GM18498 (cell line): Measurements from ENCODE around the gene RIMBP2.

ENCODE experiments used
- ATAC-seq: cut with Tn5 transposase; IDR thresholded peaks from one replicate; pipeline ENCODE4 v1.9.1; 2021; ENCODE audit warnings: mild to moderate bottlenecking, moderate library complexity; ENCODE audit not compliant: unreplicated experiment

Gene RIMBP2

DNA sequence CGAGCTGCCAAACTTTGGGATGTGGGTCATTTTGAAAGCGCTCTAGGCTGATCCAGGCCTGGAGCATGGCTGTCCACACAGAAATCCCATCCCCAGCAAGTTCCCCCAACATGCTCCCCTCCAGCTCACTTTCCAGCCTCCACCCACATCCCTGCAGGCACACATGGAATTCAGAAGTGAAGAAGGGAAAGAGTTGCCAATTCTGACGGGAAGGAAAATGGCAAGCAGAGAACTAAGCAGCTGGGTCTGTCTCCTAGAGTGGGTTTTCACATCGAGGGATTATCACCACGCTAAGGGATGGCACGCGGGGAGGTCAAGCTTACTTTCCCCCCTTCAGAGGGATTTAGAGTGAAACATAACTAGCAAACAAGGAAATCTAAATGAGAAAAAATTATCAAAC lies 142.3 kb downstream of the RIMBP2 start:
- ATAC-seq = no peak

DNA sequence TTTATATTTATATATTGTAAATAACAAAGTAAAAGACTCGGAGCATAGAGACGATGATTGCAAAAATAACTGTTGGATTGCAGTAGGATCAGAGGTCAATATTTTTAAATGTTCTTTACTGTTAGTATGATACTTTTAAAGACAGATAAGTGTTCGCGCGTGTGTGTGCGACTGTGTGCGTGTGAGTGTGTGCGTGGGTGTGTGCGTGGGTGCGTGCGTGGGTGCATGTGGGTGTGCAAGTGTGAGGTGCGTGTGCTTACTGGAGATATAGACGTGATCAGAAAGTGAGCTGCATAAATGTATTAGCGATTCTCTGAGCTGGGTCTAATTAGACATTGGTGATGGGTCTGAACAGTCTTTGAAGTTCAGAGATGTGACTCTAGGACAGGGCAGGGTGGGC lies 142.9 kb downstream of the RIMBP2 start:
- no peak for ATAC-seq

DNA sequence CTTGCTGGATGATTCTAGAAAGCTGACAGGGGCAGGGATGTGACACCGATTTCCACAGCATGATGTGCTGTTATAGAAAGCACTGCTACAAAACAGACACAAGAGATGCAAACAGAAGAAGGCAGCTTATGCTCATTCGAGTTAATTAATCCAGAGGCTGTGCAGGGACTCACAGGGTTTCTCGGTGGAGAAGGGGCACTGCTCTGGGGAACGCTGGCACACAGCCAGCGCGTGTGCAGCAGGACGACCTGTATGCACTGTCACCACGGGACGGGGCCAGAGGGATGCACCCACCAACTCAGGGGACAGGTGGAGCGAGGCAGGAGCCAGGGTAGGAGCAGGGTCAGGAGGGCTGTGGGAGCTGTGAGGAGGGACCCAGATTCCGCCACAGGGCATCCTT lies 143.5 kb downstream of the RIMBP2 start:
- ATAC-seq = no peak

DNA sequence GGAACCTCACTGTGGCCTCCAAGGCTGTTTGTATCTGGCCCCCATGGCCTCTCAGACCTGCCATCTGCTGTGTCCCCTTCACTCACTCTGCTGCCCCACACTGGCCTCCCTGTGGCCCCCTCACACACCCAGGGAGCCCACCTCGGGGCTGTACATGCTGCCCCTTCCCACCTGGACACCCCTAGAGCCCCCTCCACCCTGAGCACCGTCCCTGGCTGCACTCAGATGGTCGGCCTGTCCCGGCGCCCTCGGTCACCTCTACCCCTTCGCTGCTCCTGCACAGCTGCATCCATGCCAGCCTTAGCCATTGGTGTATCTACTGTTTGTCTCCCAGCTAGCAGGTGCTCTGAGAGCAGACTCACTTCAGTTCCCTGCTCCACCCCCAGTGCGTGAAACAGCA lies 144.4 kb downstream of the RIMBP2 start:
- no peak for ATAC-seq

DNA sequence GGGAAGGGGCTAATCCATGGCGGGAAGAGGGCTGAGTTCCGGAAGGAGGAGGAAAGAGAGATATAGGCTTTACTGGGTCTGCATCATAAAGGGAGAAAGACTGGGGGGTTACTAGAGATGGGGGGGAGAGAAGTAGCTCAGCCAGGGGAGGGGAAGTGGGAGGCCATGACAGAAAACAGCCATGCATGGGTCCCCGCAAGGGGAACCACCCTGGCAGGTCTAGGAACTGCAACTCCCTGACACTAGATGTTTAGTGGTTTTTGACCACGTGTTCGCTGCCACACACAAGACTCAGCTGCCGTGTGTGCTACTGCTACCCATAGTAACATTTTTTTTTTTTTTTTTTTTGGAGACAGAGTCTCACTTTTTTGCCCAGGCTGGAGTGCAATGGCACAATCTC lies 145.0 kb downstream of the RIMBP2 start:
- ATAC-seq = no peak

DNA sequence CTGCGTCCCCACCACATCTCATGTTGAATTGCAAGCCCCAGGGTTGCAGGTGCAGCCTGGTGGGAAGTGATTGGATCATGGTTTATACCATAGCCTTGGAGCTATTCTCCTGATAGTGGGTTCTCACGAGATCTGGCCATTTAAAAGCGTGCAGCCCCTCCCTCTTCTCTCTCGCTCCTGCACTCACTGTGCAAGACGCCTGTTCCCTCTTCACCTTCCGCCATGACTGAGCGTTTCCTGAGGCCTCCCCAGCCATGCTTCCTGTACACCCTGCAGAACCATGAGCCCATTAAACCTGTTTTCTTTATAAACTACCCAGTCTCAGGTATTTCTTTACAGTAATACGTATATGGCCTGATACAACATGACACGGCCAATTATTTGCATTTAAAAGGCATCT lies 146.6 kb downstream of the RIMBP2 start:
- ATAC-seq = no peak

DNA sequence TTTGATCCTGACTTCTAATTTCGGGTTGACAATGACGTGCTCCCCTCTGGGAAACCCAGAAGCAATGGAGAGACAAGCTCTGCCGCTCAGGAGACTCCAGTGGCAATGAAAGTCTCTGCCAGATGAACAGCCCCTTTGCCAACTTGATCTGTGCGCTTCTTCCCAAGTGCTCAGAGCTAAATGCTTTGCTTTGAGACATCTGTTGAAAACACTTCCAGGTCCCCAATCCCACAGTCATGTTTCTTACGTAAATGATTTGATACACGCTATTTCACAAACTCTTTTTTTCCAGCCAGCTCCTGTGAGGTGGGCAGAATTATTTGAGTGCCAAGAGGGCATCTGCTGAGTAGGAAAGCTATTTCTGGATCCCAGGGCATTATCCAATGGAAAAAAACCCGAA lies 147.6 kb downstream of the RIMBP2 start:
- ATAC-seq = no peak

DNA sequence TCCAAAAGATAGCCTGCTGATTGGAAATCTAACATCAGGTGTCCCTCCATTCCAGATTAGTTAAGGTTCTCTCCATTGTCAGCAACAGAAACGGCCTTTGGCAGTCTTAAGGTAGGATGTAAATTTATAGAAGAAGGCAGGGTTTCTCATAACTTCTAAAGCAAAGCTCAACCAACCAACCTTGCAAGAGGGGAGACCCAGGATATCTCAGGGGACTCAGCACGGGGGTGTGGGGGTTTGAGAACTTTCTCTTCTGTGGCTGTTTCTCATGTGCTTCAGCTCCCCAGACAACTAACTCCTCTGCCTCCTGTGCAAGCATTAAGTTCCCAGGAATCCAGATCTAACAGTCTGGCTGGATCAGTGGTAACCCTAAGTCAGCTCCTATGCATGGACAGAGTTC lies 148.1 kb downstream of the RIMBP2 start:
- ATAC-seq = no peak

DNA sequence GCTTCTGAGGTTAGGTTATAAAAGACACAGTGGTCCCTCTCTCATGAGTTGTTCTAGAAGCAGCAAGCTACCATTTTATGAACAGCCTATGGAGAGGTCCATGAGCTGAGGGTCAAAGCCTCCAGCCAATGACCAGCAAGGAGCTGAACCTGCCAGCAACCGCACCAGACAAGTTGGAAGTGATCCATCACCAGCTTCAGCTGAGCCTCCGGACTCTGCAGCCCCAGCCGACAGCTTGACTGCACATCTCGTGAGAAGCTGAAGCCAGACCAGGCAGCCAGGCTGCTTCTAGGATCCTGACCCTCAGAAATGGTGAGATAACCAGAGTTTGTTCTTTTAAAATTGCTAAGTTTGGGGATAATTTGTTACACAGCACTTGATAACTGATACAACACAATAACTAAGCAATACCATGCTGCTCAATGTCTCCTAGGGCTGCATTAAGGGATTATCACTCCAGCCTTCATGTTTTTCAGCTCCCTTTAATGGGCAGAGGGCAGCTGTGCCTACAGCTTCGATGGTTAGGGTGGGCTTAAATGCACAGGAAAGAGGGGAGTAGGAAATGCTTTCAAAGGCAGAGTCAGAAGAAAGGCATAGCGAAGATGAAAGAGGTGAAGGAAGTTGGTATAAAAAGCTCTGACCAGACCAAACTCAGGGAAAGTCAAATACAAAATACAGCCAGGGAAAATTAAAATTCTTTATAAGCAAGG lies 149.5 kb downstream of the RIMBP2 start:
- no peak for ATAC-seq

DNA sequence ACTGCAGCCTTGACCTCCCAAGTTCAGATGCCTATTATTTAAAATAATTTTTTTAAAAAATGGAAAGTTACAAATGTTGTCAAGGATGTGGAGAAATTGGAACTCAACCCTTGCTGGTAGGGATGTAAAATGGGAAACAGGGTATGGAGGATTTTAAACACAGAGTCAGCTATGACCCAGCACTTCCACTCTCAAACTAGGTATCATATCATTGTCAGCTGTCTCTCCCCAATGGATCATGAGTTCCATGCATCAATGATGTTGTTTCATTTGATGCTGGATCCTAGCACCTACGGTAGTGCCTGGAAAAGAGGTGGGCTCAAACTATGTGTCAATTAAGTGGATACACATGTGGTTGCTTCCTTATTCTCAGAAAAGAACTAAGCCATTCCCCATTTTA lies 150.9 kb downstream of the RIMBP2 start:
- no peak for ATAC-seq

DNA sequence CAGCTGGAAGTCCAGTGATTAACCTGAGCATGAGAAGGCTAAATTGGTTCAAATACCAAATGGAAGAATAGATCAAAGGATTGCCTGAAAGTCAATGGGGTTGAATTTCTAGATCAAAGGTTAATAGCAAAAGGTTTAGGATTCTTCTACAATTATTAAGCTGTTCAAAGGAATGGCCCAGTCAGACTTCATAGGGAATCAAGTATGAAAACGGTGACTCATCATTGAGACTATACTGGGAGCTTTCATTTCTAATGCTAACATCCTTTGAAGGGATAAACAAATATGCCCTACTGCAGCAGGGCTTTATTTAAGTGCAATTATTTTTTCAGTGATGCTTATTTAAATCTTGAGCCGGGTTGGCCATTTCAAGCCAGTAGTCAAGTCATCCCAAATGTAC lies 152.8 kb downstream of the RIMBP2 start:
- no peak for ATAC-seq

DNA sequence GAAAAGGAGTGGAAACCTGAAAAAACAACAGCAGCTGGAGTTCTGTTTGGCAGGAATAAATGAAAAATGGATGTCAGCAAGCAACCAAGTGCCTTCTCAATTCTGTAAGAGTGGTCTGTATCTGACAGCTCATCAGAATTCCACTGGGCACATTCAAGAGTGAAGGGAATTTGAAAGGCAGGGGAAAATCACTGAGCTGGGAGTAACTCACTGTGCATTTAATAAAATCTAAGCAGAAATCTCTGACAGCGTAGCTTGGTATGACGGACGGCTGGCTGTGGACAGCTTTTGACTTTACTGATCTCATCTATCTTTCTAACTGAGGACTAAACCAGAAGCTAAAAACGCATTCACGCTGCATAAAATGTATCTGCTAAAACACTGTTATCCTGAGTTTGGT lies 153.4 kb downstream of the RIMBP2 start:
- ATAC-seq = no peak

DNA sequence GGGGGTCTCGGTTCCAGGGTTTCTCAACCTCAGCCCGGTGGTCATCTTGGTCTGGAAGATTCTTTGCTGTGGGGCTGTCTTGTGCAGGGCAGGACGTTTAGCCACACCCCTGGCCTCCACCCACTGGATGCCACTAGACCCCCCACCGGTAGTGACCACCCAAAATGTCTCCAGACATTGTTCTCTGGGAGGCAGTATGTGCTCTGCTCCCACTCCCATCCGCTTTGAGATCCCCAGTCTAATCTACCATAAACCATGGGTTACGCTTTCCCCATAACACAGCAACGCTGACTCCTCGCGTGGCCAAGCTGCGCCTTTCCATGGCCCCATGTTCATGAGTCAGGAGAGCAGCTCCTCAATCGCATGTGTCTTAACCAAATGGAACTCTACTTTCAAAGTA lies 155.8 kb downstream of the RIMBP2 start:
- ATAC-seq = no peak

DNA sequence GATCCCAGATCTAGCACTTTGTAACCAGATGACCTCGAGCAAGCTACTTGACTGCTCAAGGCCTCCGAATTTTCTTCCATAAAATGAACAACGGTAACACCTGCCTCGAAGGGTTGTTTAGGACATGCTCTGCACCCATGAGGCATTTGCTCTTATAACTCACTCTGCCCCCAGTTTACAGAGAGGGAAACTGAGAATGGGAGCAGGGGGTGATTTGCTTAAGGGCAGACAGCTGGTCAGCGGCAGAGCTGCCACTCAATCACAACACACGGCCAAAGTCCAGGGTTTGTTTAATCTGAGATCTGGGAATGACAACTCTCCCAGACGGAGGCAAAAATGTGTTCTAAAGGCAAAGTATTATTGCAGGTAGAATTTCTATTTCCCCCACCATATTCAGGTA lies 156.3 kb downstream of the RIMBP2 start:
- ATAC-seq = no peak

DNA sequence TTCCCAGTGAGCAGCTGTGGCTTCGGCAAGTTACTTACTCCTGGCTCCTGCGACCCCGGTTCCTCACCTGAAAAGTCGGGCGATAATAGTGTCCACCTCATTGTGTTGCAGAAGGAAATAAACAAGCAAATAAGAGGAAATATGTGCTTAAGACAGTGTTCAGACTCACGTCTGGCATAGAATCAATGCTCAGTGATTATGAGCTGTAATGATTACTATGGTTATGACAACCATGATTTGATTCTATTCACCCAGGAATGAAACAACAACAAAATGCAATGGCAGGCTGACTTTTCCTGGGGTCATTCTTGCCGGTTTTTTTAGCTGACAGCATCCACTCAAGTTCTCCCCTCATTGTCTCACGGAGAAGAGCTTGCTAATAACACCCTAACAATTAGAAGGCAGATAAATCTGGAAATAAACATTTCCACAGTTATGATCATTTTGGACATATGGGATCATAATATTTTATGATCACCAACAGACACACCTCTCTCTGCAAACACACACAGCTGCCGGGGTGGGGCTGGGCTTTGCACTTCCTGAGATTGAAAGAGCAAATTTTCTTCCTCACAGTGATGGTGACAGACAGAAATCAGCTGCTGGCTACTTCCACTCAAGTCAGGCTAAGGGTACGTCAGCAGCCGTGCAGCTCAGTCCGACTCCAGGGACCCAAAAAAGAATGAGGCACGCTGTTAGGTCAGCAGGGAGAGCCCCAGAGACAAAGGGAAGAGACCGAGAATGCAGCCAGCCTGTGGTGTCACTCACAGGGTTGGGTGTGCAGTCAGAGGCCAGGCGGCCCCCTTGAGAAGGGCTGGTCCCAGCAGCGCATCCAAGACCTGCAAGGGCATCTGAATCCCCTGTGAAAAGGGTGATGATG lies 158.0 kb downstream of the RIMBP2 start:
- no peak for ATAC-seq

DNA sequence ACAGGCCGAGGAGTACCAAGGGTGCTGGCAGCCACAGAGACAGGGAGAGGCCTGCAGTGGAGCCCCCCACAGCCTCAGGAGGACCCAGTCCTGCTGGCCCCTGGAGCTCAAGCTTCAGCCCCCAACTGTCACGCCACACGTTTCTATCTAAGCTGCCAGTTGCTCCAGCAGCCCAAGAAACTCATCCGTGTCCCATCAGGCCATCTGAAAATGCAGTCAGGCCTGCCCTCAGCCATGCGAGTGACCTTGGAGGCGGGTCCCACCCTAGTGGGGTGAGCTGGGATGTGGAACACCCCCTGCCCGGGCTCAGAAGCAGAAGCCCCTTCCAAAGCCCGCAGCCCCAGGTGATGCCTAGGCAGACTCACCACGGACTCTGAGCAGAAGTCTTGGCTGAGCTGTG lies 158.9 kb downstream of the RIMBP2 start:
- no peak for ATAC-seq

DNA sequence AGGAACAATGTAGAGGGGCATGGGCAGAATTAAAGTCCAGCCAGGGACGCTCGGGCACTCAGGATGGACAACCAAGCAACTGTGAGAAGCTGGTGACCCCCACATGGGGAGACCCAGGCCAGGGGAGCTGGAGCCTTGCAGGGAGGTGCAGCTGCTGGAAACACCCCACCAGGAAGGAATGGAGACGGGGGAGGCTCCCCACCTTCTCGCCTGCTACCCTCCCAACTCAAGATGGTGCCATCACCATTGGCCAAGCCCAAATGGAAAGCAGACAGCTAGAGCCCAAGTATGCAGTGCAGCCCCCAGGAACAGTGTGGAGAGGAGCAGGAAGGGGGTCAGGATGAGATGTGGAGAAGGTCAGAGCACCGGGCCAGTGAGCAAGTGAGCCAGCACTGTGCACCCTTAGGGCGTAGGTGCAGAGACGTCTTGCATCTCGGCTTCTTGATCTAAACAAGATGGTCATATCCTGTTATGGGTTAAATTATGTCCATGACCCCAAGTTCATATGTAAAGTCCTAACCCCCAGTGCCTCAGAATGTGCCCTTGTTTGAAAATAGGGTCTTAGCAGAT lies 159.5 kb downstream of the RIMBP2 start:
- ATAC-seq = no peak

DNA sequence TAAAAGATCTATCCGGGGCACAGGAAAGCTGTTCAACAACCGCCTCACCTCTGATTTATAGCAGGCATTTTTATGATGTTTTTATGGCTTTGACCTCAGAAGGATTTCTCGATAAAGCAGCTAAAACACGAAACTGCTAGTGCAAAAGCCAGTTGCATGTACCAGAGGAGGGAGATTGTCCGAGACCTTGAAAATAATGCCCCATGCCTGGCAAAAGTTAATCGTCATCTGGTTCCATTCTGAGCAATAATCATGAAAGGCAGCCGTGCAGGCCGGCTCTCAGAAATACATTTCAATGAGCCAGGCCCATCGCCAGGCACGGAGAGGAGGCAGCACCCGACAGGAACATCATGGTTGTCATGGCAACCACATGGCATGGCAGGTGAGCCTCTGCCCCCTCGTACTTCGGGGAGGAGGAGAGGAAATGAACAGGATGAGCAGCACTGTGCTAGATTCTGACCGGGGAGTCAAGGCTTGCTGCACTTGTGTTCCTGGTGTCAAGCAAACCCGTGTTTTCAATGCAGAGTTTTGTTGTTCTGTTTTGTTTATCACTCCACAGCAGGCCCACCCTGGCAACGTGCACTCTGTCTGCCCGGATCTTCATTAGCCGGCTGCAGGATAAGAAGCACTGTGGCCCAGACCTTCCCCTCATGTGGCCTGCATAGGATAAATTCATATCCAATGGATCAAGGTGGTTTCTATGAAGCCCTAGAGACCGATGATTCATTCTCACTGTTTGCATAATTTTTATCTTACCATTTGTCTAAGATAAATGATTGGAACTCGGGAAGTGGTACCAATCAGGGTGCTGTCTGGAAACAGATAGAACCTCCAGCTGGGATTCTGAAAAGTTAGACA lies 160.2 kb downstream of the RIMBP2 start:
- no peak for ATAC-seq

DNA sequence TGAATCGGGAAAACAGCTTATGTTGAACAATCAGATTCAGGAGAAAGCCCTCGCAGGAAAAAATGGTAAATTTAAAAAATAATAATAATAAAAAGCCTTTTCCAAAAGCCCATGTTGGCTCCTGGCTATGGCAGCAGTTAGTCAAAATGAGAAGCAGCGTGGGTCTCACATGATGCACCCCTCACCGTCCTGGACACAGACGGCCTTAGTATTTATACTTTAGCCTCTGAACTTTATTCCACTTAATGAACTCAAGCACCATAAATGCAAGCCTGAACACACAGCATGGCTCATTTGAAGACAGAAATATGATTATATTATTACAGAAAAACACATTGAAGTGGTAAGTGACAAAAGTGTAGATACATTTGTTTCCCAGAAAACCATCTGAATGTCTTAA lies 160.9 kb downstream of the RIMBP2 start:
- ATAC-seq = no peak

DNA sequence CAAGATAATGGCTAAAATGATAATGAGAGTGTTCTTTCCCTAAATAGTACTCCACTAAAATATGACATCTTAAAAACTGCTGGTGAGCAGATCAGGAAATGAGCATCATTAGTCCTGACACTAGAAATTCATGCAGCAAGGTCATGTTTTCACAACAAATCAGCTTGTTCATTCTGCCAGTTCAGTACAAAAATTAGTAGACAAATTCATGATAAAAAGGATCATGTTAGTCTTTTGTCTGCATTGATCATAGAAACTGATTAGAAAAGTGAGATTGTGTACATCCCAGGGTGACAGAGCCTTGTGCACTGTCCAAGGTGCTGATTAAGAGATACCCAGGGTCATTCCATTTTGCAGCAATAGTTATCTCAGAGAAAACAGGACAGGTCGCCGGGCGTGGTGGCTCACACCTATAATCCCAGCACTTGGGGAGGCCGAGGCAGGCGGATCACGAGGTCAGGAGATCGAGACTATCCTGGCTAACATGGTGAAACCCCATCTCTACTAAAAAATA lies 163.6 kb downstream of the RIMBP2 start:
- no peak for ATAC-seq

DNA sequence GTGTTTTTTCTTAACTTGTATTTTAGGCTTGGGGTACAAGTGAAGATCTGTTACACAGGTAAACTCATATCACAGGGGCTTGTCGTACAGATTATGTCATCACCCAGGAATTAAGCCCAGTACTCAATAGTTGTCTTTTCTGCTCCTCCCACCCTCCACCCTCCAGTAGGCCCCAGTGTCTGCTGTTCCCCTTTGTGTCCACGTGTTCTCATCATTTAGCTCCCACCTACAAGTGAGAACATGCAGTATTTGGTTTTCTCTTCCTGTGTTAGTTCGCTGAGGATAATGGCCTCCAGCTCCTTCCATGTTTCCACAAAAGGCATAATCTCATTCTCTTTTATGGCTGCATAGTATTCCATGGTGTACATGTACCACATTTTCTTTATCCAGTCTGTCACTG lies 166.7 kb downstream of the RIMBP2 start:
- no peak for ATAC-seq
